ENCODE results near the gene FAM135A.

DNA sequence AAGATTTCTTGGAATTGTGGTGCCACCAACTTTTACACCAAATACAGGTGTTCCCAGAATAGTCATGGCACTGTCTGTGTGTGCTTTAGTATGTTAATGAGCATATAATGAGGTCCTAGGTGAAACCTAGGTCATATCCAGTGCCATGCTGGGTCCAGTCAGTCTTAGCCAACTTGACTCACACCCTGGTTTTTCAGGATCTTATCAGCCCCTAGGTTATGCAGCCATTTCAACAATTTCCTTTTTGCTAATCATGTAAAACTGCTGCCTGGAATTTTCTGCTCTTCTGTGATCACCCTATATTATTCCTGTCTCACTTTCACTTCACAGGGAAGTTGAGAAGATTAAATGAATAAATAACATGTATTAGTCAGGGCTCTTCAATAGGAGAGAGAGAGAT is 177.1 kb downstream of the FAM135A start:
- TF ChIP-seq TAF1 (IDR thresholded peaks at IDR 0.05; ENCODE audit: borderline replicate concordance, insufficient read depth, low read length) (no peak), REST (IDR thresholded peaks at IDR 0.05; ENCODE audit: insufficient read depth in 1 of 2, low read depth in 2 of 2, low read length in 2 of 2) (no peak)
